CD8-positive, alpha-beta memory T cell (primary cell): ENCODE data around the gene PSMD10. TPM values are rescaled to one million over a fixed set of nuclear protein-coding genes. Genes with fewer than 3 reads are reported as not detected.

Experiments
- CTCF ChIA-PET: fragments of 350-600 bp; sonication (Branson Sonifier 250); formaldehyde crosslinking; loops from one replicate; lab custom pipeline; 2021; ENCODE audit warnings: antibody characterized with exemption; lab: Charles Lee
- POLR2A ChIA-PET: fragments of 350-600 bp; sonication (Branson Sonifier 250); formaldehyde crosslinking; loops from one replicate; lab custom pipeline; 2021; ENCODE audit warnings: antibody characterized with exemption; lab: Charles Lee
- DNase-seq, 5 donors: peaks; one replicate each; pipeline versions ENCODE4 v3.0.0 to v3.0.0-alpha.2; 2020 to 2022; ENCODE audit warnings: mixed read lengths in 1 of 5
- H3K27ac ChIP-seq: one replicate; pipeline ENCODE4 v1.7.0; 2013; ENCODE audit warnings: low read depth, mild to moderate bottlenecking, low read length, moderate library complexity
- H3K27me3 ChIP-seq: 2 replicates; pipeline ENCODE4 v1.7.0; 2013; ENCODE audit warnings: low read length, mild to moderate bottlenecking; ENCODE audit not compliant: insufficient read depth, poor library complexity, severe bottlenecking
- H3K36me3 ChIP-seq: 2 replicates; pipeline ENCODE4 v1.7.0; 2013; ENCODE audit warnings: mild to moderate bottlenecking, low read length, moderate library complexity; ENCODE audit not compliant: insufficient read depth
- H3K4me1 ChIP-seq: 2 replicates; pipeline ENCODE4 v1.7.0; 2013; ENCODE audit warnings: mild to moderate bottlenecking, low read length, moderate library complexity; ENCODE audit not compliant: insufficient read depth
- H3K4me3 ChIP-seq: 2 replicates; pipeline ENCODE4 v1.7.0; 2013; ENCODE audit warnings: mild to moderate bottlenecking, low read length
- H3K9me3 ChIP-seq: 2 replicates; pipeline ENCODE4 v1.7.0; 2013; ENCODE audit warnings: mild to moderate bottlenecking, low read length
- H3K27ac Mint-ChIP-seq, 8 donors: one replicate each; pipeline ENCODE4 v1.8.0; 2020 to 2021; ENCODE audit warnings: mixed read lengths in 8 of 8, mild to moderate bottlenecking in 6 of 8, inconsistent platforms in 3 of 8, moderate library complexity in 3 of 8
- H3K27me3 Mint-ChIP-seq, 2 donors: one replicate each; pipeline ENCODE4 v1.8.0; 2020 to 2021; ENCODE audit warnings: mixed read lengths in 2 of 2, mild to moderate bottlenecking in 1 of 2, moderate library complexity in 1 of 2
- H3K36me3 Mint-ChIP-seq, 3 donors: one replicate each; pipeline ENCODE4 v1.8.0; 2020 to 2021; ENCODE audit warnings: mixed read lengths in 3 of 3, inconsistent platforms in 1 of 3, mild to moderate bottlenecking in 1 of 3
- H3K4me1 Mint-ChIP-seq, 3 donors: one replicate each; pipeline ENCODE4 v1.8.0; 2020 to 2021; ENCODE audit warnings: mixed read lengths in 3 of 3, inconsistent platforms in 1 of 3, mild to moderate bottlenecking in 1 of 3
- H3K4me3 Mint-ChIP-seq, 7 donors: one replicate each; pipeline ENCODE4 v1.8.0; 2020 to 2021; ENCODE audit warnings: mixed read lengths in 7 of 7, mild to moderate bottlenecking in 6 of 7, moderate library complexity in 4 of 7, inconsistent platforms in 2 of 7
- H3K9me3 Mint-ChIP-seq, 5 donors: one replicate each; pipeline ENCODE4 v1.8.0; 2020 to 2022; ENCODE audit warnings: mixed read lengths in 5 of 5, mild to moderate bottlenecking in 3 of 5, moderate library complexity in 2 of 5, inconsistent platforms in 1 of 5
- polyA plus RNA-seq: library from polyadenylated mRNA; unstranded; fragments of 300-500 nt; fragmentation: Illumina TruSeq; gene quantifications from one replicate; pipeline ENCODE4 v1.2.3, GENCODE V29; 2021
- total RNA-seq, 2 experiments: library from RNA; stranded (reverse); gene quantifications; one replicate each; pipeline ENCODE4 v1.2.3, GENCODE V29; 2021

Gene PSMD10, protein sequence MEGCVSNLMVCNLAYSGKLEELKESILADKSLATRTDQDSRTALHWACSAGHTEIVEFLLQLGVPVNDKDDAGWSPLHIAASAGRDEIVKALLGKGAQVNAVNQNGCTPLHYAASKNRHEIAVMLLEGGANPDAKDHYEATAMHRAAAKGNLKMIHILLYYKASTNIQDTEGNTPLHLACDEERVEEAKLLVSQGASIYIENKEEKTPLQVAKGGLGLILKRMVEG
- total RNA-seq (10 to 100 TPM; 40.4 to 43.0 TPM), polyA plus RNA-seq (55.2 TPM)

DNA sequence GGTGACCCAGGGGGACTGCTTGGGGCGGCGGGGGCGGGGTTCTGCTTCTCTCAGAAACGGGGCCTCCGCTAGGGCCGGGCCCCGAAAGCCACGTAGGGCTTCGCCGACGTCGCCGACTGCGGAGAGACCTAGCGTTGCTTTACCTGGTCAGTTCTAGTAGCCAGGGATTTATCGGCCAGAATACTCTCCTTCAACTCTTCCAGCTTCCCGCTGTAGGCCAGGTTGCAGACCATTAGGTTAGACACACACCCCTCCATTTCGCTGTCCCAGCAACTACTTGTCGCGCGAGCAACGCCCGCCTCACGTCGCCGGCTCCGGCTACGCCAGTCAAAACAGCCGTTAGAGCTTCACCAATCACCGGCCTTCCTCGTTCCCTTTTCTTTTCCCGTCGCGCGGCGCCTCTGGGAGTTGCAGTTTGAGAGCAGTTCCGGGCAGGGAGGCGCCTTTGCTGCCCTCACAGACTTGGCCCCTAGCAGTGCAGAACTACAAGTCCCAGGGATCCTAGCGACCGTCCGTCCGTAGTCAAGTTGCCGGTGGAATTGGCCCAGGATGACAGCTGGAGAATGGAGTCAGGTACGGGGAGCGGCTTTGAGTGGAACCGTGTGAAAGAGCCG lies at the start of gene PSMD10, which contains the start of gene ATG4A:
Gene PSMD10 (minus strand): TSS at position 279 of the 614 bp plus-strand sequence. CDS start 22 bp downstream, at position 257.
Gene ATG4A (plus strand): TSS at position 515 of the 614 bp plus-strand sequence. CDS start 49 bp downstream, at position 564.
- ChIA-PET CTCF (no interaction called here), POLR2A (no interaction called here)
- H3K36me3 ChIP-seq: peaks cover 5% of the 10 kb centered on the region
- Mint-ChIP-seq H3K9me3 (no peaks in the 10 kb centered on the region), H3K4me3 (no peak within 1 kb of the TSS), H3K27me3 (peaks cover 0 to 2% of the 10 kb centered on the region in 2 donors), H3K36me3 (peaks cover 0 to 12% (median under 1%) of the 10 kb centered on the region in 3 donors), H3K27ac (no peak within 1 kb of the TSS), H3K4me1 (peaks cover 11 to 24% (median 13%) of the 10 kb centered on the region in 3 donors)
- peak within 1 kb of the TSS; percentile 91 for H3K4me3 ChIP-seq
- peak within 1 kb of the TSS; percentile 86 for H3K27ac ChIP-seq
- no peaks in the 10 kb centered on the region for H3K27me3 ChIP-seq
- DNase-seq: peak; percentile 77 to 93 (median 87)
- no peaks in the 10 kb centered on the region for H3K9me3 ChIP-seq
- peaks cover 4% of the 10 kb centered on the region for H3K4me1 ChIP-seq

DNA sequence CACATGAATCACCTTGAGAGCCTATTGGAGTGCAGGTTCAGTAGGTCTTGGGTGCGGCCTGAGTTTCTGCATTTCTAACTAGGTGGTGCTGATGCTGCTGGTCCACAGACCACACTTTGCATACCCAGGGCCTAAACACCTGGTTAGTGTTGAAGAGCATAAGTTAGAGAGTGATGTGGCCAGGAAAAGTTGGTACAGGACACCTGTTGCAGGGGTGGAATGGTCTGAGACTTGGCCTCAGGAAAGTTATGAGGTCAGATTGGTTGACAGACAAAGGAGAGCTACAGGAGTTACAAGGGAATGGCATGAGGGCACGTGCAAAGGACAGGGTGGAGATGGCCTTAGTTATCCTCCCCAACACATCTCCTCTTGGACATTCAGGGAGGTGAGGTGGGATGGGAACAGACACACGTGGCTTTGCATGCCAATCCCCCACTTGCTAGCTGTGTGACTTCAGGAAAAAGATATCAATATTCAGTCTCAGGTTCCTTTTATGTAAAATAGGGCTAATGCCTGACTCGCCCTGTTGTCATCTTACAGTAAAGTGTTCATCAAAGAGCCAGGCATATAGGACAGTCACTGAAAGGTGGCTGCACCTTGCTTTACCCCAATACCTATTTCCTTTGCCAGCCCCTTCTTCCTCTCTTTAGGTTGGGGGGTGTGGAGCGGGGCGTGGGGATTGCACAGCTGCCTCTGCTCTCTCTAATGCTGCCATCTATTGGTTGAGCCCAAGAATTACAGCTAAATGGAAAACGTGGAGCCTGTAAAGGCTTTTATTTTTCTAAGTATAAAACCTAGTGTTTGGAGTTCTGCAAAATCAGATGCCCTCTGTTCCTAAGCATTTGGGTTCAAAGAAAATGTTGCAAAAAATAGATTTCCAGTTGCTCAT lies 47.7 kb upstream of the PSMD10 start:
- Histone ChIP-seq H3K4me3 (no peak overlapping the region), H3K9me3 (no peaks in the 10 kb centered on the region), H3K27ac (no peak overlapping the region), H3K36me3 (peaks cover 5% of the 10 kb centered on the region), H3K4me1 (no peaks in the 10 kb centered on the region), H3K27me3 (no peaks in the 10 kb centered on the region)
- Mint-ChIP-seq H3K36me3 (peaks cover 4 to 81% (median 13%) of the 10 kb centered on the region in 3 donors), H3K4me3 (no peak overlapping the region), H3K4me1 (no peaks in the 10 kb centered on the region), H3K27me3 (no peaks in the 10 kb centered on the region), H3K9me3 (no peaks in the 10 kb centered on the region), H3K27ac (no peak overlapping the region)
- DNase-seq: no peak
- ChIA-PET POLR2A (no interaction called here), CTCF (interaction anchor here (2.0 kb wide), 1 partner anchor 10 kb away, joined by 4 read pairs; no protein-coding TSS in a partner anchor)

DNA sequence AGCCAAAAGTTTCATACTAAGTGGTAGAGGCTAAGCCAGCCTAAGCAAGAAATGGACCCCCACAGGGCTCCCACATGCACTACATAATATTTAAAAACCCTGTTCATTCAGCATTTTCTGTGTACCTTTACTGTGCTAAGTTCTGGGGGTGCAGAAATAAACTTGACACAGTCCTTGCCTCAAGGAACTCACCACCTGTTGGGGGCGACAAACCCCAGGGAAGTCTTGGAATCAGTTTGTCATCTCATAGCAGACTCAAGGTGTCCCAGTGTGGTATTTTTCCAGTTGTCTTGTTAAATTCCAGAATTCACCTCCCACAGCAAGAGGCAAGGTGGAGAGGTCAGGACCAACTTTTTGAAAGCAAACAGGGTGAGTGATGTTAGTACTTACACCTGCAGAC lies 43.4 kb upstream of the PSMD10 start:
- no peak overlapping the region for H3K27ac ChIP-seq
- CTCF ChIA-PET: no interaction called here
- no peaks in the 10 kb centered on the region for H3K27me3 Mint-ChIP-seq

DNA sequence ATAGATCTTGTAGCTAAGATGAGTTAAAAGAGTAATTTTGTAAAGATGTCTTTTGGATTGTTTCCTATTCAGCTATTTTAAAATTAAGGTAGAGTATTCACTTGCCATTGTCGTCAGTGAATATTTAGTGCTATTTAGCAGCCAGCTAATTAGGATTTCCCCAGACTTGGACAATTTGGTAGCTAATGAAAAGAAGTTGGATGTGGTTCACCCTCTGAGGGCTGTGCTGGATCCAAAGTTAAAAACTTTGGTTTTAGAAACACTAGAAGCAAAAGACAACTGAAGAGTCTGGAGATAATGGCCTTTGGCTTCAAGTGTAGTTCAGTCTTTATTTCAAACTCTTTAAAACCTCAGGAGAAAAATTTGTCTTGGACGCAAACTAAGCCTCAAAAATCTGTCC lies 41.5 kb upstream of the PSMD10 start:
- H3K4me1 ChIP-seq: no peaks in the 10 kb centered on the region
- Mint-ChIP-seq H3K36me3 (peaks cover 4 to 75% (median 8%) of the 10 kb centered on the region in 3 donors), H3K4me1 (no peaks in the 10 kb centered on the region), H3K4me3 (no peak overlapping the region), H3K27ac (no peak overlapping the region), H3K9me3 (no peaks in the 10 kb centered on the region), H3K27me3 (no peaks in the 10 kb centered on the region)
- H3K9me3 ChIP-seq: no peaks in the 10 kb centered on the region
- H3K27ac ChIP-seq: no peak overlapping the region
- ChIA-PET CTCF (no interaction called here), POLR2A (no interaction called here)
- no peak overlapping the region for H3K4me3 ChIP-seq
- peaks cover 5% of the 10 kb centered on the region for H3K36me3 ChIP-seq
- H3K27me3 ChIP-seq: no peaks in the 10 kb centered on the region
- DNase-seq: no peak

More for the DNA sequence above, 43.4 kb upstream of the PSMD10 start:
- peaks cover 7 to 83% (median 11%) of the 10 kb centered on the region in 3 donors for H3K36me3 Mint-ChIP-seq
- H3K4me3 Mint-ChIP-seq: no peak overlapping the region
- H3K9me3 Mint-ChIP-seq: no peaks in the 10 kb centered on the region
- Histone ChIP-seq H3K4me1 (no peaks in the 10 kb centered on the region), H3K27me3 (no peaks in the 10 kb centered on the region), H3K9me3 (no peaks in the 10 kb centered on the region), H3K36me3 (peaks cover 5% of the 10 kb centered on the region), H3K4me3 (no peak overlapping the region)
- H3K4me1 Mint-ChIP-seq: no peaks in the 10 kb centered on the region
- POLR2A ChIA-PET: no interaction called here
- DNase-seq: no peak
- no peak overlapping the region for H3K27ac Mint-ChIP-seq

DNA sequence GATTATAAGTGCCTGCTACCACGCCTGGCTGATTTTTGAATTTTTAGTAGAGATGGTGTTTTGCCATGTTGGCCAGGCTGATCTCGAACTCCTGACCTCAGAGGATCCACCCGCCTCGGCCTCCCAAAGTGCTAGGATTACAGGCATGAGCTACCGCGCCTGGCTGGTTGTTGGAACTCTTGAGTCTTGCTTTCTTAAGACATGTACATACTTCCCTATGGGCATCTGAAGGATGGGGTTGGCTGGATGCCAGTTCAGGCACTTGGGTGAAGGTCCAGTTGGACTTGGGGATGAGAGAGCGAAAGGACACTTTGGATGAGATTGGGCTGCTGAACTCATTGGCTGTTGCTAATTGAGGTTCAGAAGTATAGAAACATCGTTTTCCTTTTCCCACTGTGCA lies 40.7 kb upstream of the PSMD10 start:
- Mint-ChIP-seq H3K4me1 (no peaks in the 10 kb centered on the region), H3K36me3 (peaks cover 4 to 75% (median 6%) of the 10 kb centered on the region in 3 donors), H3K27ac (no peak overlapping the region), H3K27me3 (no peaks in the 10 kb centered on the region), H3K9me3 (no peaks in the 10 kb centered on the region), H3K4me3 (no peak overlapping the region)
- Histone ChIP-seq H3K4me1 (no peaks in the 10 kb centered on the region), H3K27me3 (no peaks in the 10 kb centered on the region), H3K9me3 (no peaks in the 10 kb centered on the region), H3K27ac (no peak overlapping the region), H3K36me3 (peaks cover 5% of the 10 kb centered on the region), H3K4me3 (no peak overlapping the region)
- POLR2A ChIA-PET: no interaction called here
- CTCF ChIA-PET: no interaction called here
- DNase-seq: no peak

DNA sequence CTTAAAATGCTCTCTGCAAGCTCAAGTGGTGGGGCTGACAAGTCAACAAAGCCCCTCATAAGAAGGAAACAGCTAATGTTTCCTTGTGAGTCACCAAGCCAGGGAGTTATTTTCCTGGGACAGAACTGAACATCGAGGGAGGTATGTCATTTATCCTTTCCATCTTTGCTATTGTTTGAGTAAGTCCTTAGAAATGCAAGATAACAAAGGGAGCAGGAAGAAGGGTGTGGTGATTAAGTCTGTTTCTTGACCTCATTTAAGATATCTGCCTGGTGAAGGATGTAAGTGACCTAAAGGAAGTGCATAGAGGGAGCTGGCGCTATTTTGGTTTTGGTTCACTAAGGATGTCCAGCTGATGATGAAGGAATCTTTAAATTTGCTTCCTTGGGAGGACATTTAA lies 40.1 kb upstream of the PSMD10 start:
- H3K4me1 ChIP-seq: no peaks in the 10 kb centered on the region
- no peaks in the 10 kb centered on the region for H3K4me1 Mint-ChIP-seq
- no peak for DNase-seq
- H3K9me3 ChIP-seq: no peaks in the 10 kb centered on the region
- H3K4me3 Mint-ChIP-seq: no peak overlapping the region
- no peak overlapping the region for H3K27ac Mint-ChIP-seq
- H3K27me3 ChIP-seq: no peaks in the 10 kb centered on the region
- peaks cover 5% of the 10 kb centered on the region for H3K36me3 ChIP-seq
- peaks cover 4 to 75% (median 6%) of the 10 kb centered on the region in 3 donors for H3K36me3 Mint-ChIP-seq
- no peaks in the 10 kb centered on the region for H3K9me3 Mint-ChIP-seq
- ChIA-PET CTCF (no interaction called here), POLR2A (no interaction called here)
- no peaks in the 10 kb centered on the region for H3K27me3 Mint-ChIP-seq
- no peak overlapping the region for H3K27ac ChIP-seq
- H3K4me3 ChIP-seq: no peak overlapping the region

DNA sequence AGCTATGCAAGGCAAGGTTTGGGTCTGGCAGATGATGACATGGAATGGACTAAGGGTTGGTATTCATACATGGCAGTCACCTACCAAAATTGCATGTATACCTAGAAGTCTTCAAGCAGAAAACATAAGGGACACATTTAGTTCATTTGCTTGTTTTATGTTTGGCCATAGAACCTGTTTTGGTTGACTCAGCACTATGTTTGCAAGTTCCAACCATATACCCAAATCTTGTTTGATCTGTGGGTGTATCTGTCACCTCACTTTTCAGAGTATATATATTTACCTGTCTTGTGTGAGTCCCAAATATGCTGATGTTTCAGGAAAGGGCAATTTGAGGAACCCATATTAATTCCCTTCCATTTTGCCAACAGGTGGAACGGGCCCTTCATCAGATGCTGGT lies 39.5 kb upstream of the PSMD10 start:
- POLR2A ChIA-PET: no interaction called here
- CTCF ChIA-PET: no interaction called here
- Mint-ChIP-seq H3K9me3 (no peaks in the 10 kb centered on the region), H3K27ac (no peak overlapping the region), H3K36me3 (peaks cover 4 to 76% (median 6%) of the 10 kb centered on the region in 3 donors), H3K4me3 (no peak overlapping the region), H3K4me1 (no peaks in the 10 kb centered on the region), H3K27me3 (no peaks in the 10 kb centered on the region)
- Histone ChIP-seq H3K36me3 (peaks cover 5% of the 10 kb centered on the region), H3K27ac (no peak overlapping the region), H3K27me3 (no peaks in the 10 kb centered on the region), H3K9me3 (no peaks in the 10 kb centered on the region), H3K4me1 (no peaks in the 10 kb centered on the region), H3K4me3 (no peak overlapping the region)
- DNase-seq: no peak

DNA sequence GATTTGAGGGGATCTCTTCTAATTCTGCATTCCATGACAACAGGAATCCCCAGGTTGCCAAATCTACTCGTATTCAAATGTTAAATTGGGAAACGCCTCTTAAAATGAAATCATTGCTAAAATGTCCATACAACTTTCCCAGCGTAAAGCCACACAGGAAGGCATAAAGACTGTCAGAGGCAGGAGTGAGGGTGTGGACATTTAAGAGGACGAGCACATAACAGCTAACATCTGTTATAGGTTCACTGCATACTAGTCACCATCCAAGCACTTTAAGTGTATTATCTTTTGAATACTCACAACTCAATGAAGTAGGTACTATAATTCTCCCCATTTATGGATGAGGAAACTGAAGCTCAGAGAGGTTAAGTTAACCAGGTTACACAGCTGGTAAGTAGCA lies 35.8 kb upstream of the PSMD10 start:
- POLR2A ChIA-PET: no interaction called here
- Mint-ChIP-seq H3K27me3 (peaks cover 0 to 2% of the 10 kb centered on the region in 2 donors), H3K4me1 (no peaks in the 10 kb centered on the region), H3K4me3 (no peak overlapping the region), H3K9me3 (no peaks in the 10 kb centered on the region), H3K36me3 (peaks cover 3 to 49% (median 4%) of the 10 kb centered on the region in 3 donors), H3K27ac (no peak overlapping the region)
- no peak overlapping the region for H3K27ac ChIP-seq
- H3K9me3 ChIP-seq: no peaks in the 10 kb centered on the region
- DNase-seq: no peak
- H3K27me3 ChIP-seq: no peaks in the 10 kb centered on the region
- H3K36me3 ChIP-seq: no peaks in the 10 kb centered on the region
- H3K4me1 ChIP-seq: no peaks in the 10 kb centered on the region
- CTCF ChIA-PET: no interaction called here
- no peak overlapping the region for H3K4me3 ChIP-seq
